Umbilical cord (tissue), 2 donors: ENCODE measurements around the gene MICAL3. TPM values are rescaled to one million over a fixed set of nuclear protein-coding genes. Genes with fewer than 3 reads are reported as not detected.

ENCODE experiments used
- DNase-seq: peaks from one replicate; pipeline ENCODE4 v3.0.0-alpha.2; 2015; ENCODE audit warnings: low spot score
- total RNA-seq: library from RNA; depleted of rRNA; stranded (reverse); fragments of >200 nt; gene quantifications from one replicate; pipeline ENCODE4 v1.2.3, GENCODE V29; 2014; ENCODE audit warnings: low replicate concordance; ENCODE audit not compliant: insufficient read depth

MICAL3 gene
- total RNA-seq, 1 donor from 2014 or later = 30.1 TPM

DNA sequence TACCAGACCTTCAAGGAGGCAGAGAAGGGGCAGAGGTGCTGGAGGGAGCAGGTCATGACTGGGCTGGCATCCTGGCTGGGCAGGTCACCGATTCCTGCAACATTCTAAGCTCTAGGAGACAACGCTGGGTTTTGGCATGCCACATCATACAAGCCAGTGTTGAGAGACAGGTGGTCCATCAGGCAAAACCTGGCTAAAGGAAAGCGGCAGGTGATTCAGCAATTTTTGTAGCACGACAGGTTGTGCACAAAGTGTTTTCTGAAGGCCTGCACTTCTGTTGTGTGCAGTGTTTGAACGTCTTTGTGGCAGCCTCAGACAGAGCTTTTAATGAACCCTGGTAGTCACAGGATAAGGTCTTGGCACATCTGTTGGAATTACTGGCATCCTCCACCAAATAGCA, 180.2 kb downstream of the MICAL3 start:
- DNase-seq = no peak

DNA sequence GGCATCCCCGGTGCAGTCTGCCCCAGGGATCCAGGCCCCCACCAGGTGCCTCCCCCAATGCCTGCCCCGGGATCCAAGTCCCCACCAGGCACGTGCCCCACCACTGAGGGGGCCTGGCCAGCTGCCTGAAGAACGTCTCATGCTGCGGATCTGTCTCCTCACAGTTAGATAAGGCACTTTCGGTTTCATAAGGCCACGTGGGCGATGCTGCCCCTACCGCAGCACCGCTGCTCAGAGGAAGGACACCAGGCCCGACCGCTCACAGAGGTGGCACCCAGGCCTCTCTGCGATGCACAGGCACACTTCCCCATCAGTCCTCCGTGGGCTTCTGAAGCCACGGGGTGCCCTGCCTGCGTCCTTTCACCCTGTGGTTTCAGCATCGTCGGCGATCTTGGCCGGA, 182.0 kb downstream of the MICAL3 start:
- no peak for DNase-seq

DNA sequence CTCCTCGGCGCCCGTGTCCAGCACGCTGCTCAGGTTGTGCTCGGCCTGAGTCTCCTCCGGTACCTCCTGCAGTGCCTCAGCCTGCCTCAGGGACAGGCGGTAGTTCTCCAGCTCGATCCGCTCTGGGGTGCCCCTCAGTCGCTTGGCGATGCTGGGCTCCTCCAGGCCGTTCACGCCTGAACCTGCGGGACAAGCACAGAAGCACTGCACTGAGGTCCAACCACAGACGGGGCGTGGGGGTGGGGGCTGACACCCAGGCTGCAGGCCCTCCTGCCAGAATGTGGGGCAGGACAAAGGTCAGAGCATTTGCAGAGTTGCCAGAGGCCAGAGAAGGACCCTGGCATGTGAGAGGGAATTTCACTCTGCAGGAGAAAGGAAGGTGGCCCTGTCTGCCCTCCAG, 182.5 kb downstream of the MICAL3 start:
- no peak for DNase-seq

GRCh38 chr22:17838180-17838865, 186.0 kb downstream of the MICAL3 start:
- no peak for DNase-seq

GRCh38 chr22:17836992-17837742, 187.2 kb downstream of the MICAL3 start:
- peak; percentile 12 for DNase-seq

GRCh38 chr22:17835256-17835655, 189.1 kb downstream of the MICAL3 start:
- DNase-seq = no peak

- DNase-seq = no peak
Observed at GRCh38 chr22:17833489-17833888, 190.9 kb downstream of the MICAL3 start.

DNA sequence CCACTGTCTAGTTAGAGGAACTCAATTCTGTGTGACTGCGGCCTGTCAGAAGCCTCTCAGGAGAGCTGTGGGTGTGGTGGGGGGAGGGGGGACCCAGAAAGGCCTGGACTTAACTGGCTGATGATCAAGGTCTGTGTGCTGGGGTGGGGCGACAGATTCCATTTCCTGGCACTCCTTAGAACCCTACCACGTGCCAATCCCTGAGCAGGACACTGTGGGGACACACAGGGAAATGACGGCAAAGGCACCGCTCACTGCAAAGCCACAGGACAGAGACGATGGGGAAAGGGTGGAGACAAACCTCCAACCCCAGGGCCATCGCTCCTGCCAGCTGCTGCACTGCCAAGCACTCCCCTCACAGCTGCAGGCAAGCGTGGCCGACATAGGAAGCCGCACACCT, 191.7 kb downstream of the MICAL3 start:
- DNase-seq = no peak

DNA sequence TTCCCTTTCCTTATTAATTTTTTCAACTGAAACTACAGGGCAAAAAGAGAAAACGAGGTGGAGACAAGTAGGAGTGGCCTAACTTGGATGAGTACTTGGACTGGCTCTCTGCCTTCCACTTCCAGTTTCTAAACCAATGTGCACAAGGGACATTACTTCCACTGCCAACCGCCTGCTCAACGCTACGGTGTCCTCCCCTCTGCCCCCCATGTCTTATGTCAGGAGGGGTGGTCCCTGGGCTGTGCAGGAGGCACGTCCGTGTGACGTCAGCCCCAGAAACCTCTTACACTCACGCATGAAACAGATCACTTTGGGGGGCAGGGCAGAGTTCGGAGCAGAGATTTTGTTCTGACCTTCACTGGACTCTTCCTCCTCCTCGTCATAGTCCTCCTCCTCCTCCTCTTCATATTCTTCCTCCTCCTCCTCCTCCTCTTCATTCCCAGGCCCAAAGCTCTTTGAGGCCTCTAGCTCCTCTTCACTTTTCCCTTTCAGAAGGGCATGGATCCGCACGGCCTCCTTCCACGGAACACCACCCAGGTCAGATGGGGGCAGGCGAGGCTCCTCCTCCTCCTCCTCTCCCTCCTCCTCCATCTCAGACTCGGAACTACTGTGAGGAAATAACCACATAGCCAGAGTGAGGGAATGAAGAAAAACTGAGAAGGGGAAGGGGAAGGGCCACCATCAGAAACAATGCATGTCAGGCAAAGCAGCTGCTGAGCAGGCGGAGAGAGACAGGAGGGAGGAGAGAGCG, 192.7 kb downstream of the MICAL3 start:
- no peak for DNase-seq

- DNase-seq = peak; percentile 86
Observed at GRCh38 chr22:17830043-17830961, 194.1 kb downstream of the MICAL3 start.

- DNase-seq = no peak
Observed at GRCh38 chr22:17829695-17830042, 194.7 kb downstream of the MICAL3 start.

DNA sequence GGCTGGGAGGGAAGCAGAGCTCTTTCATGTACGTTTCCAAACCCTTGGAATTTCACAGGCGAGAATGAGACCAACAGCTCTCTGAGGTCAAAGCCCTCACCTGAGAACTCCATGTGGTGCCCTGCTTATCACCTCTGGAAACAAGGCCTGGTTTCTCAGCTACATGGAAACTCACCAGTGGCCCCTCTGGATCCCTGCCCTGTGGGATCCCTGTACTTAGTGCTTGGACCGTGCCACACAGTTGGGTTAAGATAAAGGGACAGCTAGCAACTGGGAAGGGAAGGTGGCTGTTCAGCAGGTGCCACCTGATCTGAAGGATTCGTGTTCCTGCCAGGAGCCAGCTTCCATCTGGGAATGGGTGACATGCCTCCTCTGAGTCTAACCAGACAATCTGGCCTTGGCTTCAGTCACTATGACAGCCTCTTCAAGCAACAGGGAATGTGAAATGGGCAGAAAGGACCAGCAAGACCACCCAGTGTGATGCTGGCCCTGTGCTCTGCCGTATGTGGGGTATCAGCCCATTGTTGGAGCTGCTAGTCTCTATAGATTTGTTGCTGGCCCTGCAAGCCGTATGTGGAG, 195.8 kb downstream of the MICAL3 start:
- DNase-seq = no peak

- no peak for DNase-seq
Observed at GRCh38 chr22:17827466-17827865, 196.9 kb downstream of the MICAL3 start.

DNA sequence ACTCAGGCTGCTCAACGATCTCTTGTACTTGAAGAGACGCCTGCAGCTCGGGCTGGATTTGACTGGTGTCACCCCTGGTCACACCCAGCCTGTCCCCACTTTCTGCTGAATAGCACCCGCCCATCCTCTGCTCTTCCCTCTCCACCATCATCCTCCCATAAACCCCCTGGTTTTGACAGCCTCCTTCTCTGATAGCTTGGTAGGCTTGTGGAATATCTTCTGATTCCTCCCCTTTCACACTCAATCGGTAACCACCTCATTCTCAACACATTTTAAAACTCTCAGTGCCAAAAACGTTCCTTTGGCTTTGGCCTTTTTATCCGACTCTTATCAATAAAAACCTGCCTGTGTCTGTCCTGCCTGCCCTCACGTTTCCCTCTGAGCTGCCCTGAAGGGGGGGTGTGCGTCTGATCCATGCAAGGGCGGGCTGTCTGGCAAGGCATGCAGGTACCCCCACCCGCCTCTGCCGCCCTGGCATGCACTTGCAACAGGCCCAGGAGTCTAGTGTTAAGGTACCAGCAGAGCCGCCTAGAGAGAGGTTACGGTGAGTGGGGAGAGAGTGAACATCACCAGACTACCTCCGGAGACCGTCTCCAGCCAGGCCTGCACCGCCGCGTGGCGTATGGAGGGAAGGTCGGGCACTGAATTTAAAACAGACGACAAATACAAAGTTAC, 198.3 kb downstream of the MICAL3 start:
- no peak for DNase-seq

- DNase-seq = no peak
Observed at GRCh38 chr22:17824457-17824856, 199.9 kb downstream of the MICAL3 start.

- no peak for DNase-seq
Observed at GRCh38 chr22:17823964-17824363, 200.4 kb downstream of the MICAL3 start.

DNA sequence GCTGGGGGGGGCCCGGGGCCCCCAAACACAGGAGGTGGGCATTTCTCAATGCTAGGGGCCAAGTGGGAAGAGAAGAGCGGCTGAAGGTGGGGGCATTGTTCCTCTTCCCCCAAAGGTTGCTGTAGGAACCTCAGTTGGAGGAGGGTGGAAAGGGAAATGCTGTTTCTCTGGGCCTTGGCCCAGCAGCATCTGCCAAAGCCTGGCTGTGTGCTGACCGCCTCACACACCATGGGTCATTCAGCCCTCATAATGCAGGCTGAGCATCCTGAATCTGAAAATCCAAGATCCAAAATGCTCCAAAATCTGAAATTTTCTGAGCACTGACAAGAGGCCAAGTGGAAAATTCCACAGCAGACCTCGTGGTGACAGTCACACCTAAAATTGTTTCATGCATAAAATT, 201.1 kb downstream of the MICAL3 start:
- no peak for DNase-seq

DNA sequence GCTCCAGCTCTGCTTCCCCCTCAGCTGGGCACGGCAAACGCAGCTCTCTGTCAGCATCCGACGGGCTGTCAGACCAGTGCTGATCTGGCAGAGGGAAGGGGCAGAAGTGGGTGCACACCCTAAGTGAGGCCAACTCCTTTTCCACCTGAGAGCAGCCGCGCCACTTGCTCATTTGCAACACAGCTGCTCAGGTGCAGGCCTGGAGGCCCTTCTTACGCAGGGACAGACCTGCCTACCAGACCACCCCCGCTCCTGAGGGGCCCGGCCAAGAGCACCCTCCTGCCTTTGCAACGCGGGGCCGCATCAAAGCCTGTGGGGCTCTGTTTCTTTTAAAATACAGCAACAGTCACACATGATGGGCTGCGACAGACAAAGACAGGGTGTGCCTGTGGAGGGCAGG, 202.3 kb downstream of the MICAL3 start:
- no peak for DNase-seq

- no peak for DNase-seq
Observed at GRCh38 chr22:17820879-17821439, 203.4 kb downstream of the MICAL3 start.

GRCh38 chr22:17818649-17819048, 205.7 kb downstream of the MICAL3 start:
- no peak for DNase-seq
